ENCODE results near the gene LTBP1. TPM values are rescaled to one million over a fixed set of nuclear protein-coding genes. Genes with fewer than 3 reads are reported as not detected.

LTBP1 gene
- total and polyA plus RNA-seq, 4 donors: 5.8 to 57.6 (median 10.2) TPM

GRCh38 chr2:33190393-33190937, 243.7 kb downstream of the LTBP1 start:
- H3K9ac ChIP-seq (ENCODE audit: low read depth in 1 of 2, low read length in 2 of 2): no peak overlapping the region
- TF ChIP-seq HNF4G (IDR thresholded peaks at IDR 0.05) (no peak), JUND (IDR thresholded peaks at IDR 0.05) (no peak), ATF3 (IDR thresholded peaks at IDR 0.05) (no peak), EGR1 (IDR thresholded peaks at IDR 0.05; ENCODE audit: low read depth in 2 of 2) (no peak), YY1 (IDR thresholded peaks at IDR 0.05) (no peak), RXRA (IDR thresholded peaks at IDR 0.05) (no peak)
- TF ChIP-seq, protein P1, sequence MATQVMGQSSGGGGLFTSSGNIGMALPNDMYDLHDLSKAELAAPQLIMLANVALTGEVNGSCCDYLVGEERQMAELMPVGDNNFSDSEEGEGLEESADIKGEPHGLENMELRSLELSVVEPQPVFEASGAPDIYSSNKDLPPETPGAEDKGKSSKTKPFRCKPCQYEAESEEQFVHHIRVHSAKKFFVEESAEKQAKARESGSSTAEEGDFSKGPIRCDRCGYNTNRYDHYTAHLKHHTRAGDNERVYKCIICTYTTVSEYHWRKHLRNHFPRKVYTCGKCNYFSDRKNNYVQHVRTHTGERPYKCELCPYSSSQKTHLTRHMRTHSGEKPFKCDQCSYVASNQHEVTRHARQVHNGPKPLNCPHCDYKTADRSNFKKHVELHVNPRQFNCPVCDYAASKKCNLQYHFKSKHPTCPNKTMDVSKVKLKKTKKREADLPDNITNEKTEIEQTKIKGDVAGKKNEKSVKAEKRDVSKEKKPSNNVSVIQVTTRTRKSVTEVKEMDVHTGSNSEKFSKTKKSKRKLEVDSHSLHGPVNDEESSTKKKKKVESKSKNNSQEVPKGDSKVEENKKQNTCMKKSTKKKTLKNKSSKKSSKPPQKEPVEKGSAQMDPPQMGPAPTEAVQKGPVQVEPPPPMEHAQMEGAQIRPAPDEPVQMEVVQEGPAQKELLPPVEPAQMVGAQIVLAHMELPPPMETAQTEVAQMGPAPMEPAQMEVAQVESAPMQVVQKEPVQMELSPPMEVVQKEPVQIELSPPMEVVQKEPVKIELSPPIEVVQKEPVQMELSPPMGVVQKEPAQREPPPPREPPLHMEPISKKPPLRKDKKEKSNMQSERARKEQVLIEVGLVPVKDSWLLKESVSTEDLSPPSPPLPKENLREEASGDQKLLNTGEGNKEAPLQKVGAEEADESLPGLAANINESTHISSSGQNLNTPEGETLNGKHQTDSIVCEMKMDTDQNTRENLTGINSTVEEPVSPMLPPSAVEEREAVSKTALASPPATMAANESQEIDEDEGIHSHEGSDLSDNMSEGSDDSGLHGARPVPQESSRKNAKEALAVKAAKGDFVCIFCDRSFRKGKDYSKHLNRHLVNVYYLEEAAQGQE (IDR thresholded peaks at IDR 0.05): no peak
- no peak overlapping the region for H3K4me3 ChIP-seq (ENCODE audit: low read depth in 1 of 3, low read length in 3 of 3)
- H3K36me3 ChIP-seq (ENCODE audit: control insufficient read depth in 4 of 4, insufficient read depth in 3 of 4, low read depth in 1 of 4, low read length in 3 of 4): peaks cover 0 to 8% (median 3%) of the 10 kb centered on the region in 4 donors
- H3K27me3 ChIP-seq (ENCODE audit: control insufficient read depth in 4 of 4, insufficient read depth in 4 of 4, low read length in 3 of 4): no peaks in the 10 kb centered on the region
- no peaks in the 10 kb centered on the region for H3K4me1 ChIP-seq (ENCODE audit: control insufficient read depth in 4 of 4, insufficient read depth in 4 of 4, low read length in 3 of 4)
- H3K27ac ChIP-seq (ENCODE audit: low read depth in 1 of 2, low read length in 2 of 2): no peak overlapping the region
- H3K9me3 ChIP-seq (ENCODE audit: control insufficient read depth in 4 of 4, low read length in 3 of 4): no peaks in the 10 kb centered on the region
- DNase-seq (ENCODE audit: low spot score): no peak
- 74% methylated on average over 5 of the region's 5 CpGs for WGBS

DNA sequence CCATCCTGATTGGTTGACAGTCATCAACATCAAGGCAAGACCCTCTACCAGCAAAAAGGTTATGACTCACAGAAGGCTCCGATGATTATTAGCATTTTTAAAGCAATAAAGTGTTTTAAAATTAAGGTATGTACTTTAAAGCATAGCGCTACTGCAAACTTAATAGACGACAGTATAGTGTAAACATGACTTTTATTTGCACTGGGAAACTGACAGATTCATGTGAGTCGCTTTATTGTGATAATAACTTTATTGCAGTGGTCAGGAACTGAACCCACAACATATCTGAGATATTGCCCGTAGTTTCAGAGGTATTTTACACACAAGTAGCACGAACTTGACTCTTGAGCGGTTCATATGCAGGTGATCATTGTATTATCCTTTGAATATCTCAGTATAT, 249.1 kb downstream of the LTBP1 start:
- no peaks in the 10 kb centered on the region for H3K27me3 ChIP-seq (ENCODE audit: control insufficient read depth in 4 of 4, insufficient read depth in 4 of 4, low read length in 3 of 4)
- H3K4me1 ChIP-seq (ENCODE audit: control insufficient read depth in 4 of 4, insufficient read depth in 4 of 4, low read length in 3 of 4): peaks cover 0 to 10% (median 4%) of the 10 kb centered on the region in 4 donors
- TF ChIP-seq RAD21 (IDR thresholded peaks at IDR 0.05): no peak
- no peak for TF ChIP-seq FOXA1 (IDR thresholded peaks at IDR 0.05)
- TF ChIP-seq SP1 (IDR thresholded peaks at IDR 0.05): no peak
- no peak for TF ChIP-seq CTCF (IDR thresholded peaks at IDR 0.05; ENCODE audit: low read depth, low read length, missing input control)
- no peak for TF ChIP-seq TAF1 (conservative IDR thresholded peaks at IDR 0.05)
- TF ChIP-seq NR2F2 (IDR thresholded peaks at IDR 0.05): no peak
- TF ChIP-seq, protein P2, sequence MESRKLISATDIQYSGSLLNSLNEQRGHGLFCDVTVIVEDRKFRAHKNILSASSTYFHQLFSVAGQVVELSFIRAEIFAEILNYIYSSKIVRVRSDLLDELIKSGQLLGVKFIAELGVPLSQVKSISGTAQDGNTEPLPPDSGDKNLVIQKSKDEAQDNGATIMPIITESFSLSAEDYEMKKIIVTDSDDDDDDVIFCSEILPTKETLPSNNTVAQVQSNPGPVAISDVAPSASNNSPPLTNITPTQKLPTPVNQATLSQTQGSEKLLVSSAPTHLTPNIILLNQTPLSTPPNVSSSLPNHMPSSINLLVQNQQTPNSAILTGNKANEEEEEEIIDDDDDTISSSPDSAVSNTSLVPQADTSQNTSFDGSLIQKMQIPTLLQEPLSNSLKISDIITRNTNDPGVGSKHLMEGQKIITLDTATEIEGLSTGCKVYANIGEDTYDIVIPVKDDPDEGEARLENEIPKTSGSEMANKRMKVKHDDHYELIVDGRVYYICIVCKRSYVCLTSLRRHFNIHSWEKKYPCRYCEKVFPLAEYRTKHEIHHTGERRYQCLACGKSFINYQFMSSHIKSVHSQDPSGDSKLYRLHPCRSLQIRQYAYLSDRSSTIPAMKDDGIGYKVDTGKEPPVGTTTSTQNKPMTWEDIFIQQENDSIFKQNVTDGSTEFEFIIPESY (IDR thresholded peaks at IDR 0.05): no peak
- TF ChIP-seq HNF4A (conservative IDR thresholded peaks at IDR 0.05): no peak
- TF ChIP-seq YY1 (IDR thresholded peaks at IDR 0.05): no peak
- TF ChIP-seq MAX (IDR thresholded peaks at IDR 0.05): no peak
- TF ChIP-seq, protein P1 (IDR thresholded peaks at IDR 0.05): no peak
- no peak for TF ChIP-seq GABPA (IDR thresholded peaks at IDR 0.05 in 1 of 2, conservative IDR thresholded peaks at IDR 0.05 in 1 of 2)
- TF ChIP-seq HNF4G (IDR thresholded peaks at IDR 0.05): no peak
- no peak for TF ChIP-seq FOXA2 (IDR thresholded peaks at IDR 0.05)
- no peak for DNase-seq (ENCODE audit: low spot score)
- no peak overlapping the region for H3K4me3 ChIP-seq (ENCODE audit: low read depth in 1 of 3, low read length in 3 of 3)
- H3K9ac ChIP-seq (ENCODE audit: low read depth in 1 of 2, low read length in 2 of 2): no peak overlapping the region
- H3K9me3 ChIP-seq (ENCODE audit: control insufficient read depth in 4 of 4, low read length in 3 of 4): no peaks in the 10 kb centered on the region
- H3K27ac ChIP-seq (ENCODE audit: low read depth in 1 of 2, low read length in 2 of 2): no peak overlapping the region
- 87% methylated on average over 7 of the region's 7 CpGs for WGBS
- H3K36me3 ChIP-seq (ENCODE audit: control insufficient read depth in 4 of 4, insufficient read depth in 3 of 4, low read depth in 1 of 4, low read length in 3 of 4): no peaks in the 10 kb centered on the region

Data from liver (tissue), 9 donors.